Cardiac fibroblast (primary cell): ENCODE results near the gene CDYL.

Experiments used
- DNase-seq, 2 donors: peaks; one replicate each; pipeline versions ENCODE4 v3.0.0 to v3.0.0-alpha.2; 2010; ENCODE audit warnings: low read depth in 2 of 2
- H3K4me3 ChIP-seq, 2 donors: replicated peaks in 1 of 2; 1 replicate in 1 of 2; 2 replicates in 1 of 2; pipeline ENCODE4 v1.5.1; 2011; ENCODE audit warnings: low read depth in 2 of 2, low read length in 2 of 2, mild to moderate bottlenecking in 2 of 2, moderate library complexity in 1 of 2
- TF ChIP-seq, protein P1 (sequence below): IDR thresholded peaks from one replicate; pipeline ENCODE4 v1.5.1; 2011; ENCODE audit warnings: low read depth, mild to moderate bottlenecking, low read length, inconsistent platforms

Gene CDYL

DNA sequence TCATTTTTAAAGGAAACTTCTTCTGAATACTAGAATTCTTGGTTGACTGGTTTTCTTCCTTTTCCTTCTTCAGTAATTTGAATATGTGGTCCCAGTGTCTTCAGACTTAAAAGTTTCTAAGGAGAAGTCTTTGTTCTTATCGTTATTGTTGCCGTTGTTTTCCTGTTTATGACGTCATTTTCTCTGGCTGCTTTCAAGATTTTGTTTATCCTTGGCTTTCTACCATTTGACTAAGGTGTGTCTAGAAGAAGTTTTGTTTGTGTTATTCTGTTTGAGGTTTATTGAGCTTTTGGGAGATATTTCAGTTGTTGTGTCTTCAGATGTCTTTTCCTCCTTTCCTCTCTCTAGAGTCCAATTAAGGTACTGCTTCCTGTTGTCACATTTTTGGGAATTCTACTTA, 24.5 kb downstream of the CDYL start:
- TF ChIP-seq, protein P1, sequence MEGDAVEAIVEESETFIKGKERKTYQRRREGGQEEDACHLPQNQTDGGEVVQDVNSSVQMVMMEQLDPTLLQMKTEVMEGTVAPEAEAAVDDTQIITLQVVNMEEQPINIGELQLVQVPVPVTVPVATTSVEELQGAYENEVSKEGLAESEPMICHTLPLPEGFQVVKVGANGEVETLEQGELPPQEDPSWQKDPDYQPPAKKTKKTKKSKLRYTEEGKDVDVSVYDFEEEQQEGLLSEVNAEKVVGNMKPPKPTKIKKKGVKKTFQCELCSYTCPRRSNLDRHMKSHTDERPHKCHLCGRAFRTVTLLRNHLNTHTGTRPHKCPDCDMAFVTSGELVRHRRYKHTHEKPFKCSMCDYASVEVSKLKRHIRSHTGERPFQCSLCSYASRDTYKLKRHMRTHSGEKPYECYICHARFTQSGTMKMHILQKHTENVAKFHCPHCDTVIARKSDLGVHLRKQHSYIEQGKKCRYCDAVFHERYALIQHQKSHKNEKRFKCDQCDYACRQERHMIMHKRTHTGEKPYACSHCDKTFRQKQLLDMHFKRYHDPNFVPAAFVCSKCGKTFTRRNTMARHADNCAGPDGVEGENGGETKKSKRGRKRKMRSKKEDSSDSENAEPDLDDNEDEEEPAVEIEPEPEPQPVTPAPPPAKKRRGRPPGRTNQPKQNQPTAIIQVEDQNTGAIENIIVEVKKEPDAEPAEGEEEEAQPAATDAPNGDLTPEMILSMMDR: no peak
- H3K4me3 ChIP-seq: no peak overlapping the region
- DNase-seq: no peak

DNA sequence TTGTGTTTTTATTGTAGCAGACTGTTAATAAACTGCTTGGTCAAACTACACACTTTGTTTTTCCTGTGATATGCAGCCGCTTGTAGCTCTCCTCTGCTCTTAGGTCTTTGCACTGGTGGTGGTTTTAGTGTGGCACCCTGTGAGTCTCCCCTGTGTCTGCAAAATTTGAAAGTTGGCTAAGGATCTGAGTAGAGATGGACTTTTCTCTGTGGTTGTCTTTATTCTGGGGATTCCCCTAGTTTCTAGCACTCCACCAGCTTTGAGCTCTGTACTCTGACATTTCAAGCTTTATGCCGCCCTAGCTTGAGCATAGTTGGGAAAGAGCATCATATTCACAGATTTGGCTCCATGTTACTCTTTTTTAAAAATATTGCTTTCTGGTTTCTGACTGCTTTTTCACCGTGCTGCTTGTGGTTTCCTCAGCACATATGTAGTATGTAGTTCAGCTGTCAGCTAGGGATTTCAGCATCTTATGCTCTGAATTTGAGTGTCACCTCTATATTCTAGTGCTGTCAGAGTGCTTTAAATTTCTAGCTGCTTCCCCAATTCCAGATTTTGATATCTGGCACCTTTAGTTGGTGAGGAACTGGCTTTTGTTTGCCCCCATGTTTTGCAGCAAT, 25.4 kb downstream of the CDYL start:
- DNase-seq: no peak
- no peak overlapping the region for H3K4me3 ChIP-seq

DNA sequence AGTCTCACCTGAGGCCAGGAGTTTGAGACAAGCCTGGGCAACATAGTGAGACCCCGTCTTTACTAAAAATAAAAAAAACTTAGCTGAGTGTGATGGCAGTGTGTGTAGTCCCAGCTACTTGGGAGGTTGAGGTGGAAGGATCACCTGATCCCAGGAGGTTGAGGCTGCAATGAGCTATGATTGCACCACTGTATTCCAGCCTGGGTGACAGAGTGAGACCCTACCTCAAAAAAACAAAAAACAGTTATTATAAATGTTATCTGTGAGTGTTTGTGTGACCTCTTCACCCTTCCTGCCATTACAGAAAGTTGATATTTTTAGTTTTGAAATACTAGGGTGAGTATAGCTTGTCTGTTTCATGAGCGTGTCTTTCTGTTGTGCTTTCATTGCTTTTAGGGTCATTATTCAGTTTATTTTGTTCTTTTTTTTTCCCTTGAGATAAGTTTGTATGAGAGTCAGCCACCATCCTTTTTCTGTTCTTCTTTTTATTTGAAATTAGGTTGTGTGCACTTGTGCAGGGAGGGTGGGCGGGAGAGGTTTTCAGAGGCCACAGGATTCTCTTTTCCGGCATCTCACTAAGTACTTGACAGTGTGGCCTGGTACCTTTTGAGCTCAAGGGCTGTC, 26.2 kb downstream of the CDYL start:
- H3K4me3 ChIP-seq: no peak overlapping the region
- TF ChIP-seq, protein P1: no peak
- DNase-seq: no peak

More for the DNA sequence above, 25.4 kb downstream of the CDYL start:
- TF ChIP-seq, protein P1: no peak

DNA sequence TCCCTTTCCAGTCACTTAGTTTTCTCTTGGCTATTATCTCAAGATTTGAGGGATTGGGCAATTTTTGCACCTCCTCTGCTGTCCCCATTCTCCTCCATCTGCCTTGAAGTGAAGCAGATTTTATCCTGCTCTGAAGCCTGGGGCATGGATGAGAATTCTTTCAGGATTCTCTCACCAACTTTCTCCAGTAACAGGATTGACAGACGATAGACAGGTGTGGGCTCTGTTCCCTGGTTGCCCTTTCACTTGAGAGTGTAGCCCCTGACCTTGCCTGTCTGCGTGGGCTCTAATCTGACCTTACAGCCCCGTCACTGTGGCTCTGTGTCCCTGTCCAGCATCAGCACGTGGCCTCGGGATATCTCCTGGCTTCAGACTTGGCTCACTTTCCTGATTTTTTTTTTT, 27.1 kb downstream of the CDYL start:
- TF ChIP-seq, protein P1: no peak
- H3K4me3 ChIP-seq: no peak overlapping the region
- no peak for DNase-seq

DNA sequence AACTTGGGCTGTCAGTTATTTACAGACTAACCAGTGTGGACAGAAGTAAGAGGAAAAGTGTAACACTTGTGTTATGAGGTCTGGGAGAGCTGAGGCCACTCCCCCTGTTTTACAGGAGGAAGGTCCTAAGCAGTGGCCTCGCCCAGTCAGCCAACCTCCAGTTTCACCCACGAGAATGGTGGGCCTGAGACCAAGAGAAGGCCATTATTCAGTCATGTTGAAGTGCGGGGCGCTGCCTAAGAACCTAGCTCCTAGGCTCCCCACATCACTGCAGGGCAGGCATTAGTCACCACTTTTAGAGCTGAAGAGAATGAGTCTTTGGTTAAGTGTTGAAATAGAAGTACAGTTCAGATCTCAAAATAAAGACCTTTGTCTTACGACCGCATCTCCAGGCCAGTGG, 27.9 kb downstream of the CDYL start:
- TF ChIP-seq, protein P1: no peak
- DNase-seq: peak; percentile 27 to 72
- H3K4me3 ChIP-seq: no peak overlapping the region

DNA sequence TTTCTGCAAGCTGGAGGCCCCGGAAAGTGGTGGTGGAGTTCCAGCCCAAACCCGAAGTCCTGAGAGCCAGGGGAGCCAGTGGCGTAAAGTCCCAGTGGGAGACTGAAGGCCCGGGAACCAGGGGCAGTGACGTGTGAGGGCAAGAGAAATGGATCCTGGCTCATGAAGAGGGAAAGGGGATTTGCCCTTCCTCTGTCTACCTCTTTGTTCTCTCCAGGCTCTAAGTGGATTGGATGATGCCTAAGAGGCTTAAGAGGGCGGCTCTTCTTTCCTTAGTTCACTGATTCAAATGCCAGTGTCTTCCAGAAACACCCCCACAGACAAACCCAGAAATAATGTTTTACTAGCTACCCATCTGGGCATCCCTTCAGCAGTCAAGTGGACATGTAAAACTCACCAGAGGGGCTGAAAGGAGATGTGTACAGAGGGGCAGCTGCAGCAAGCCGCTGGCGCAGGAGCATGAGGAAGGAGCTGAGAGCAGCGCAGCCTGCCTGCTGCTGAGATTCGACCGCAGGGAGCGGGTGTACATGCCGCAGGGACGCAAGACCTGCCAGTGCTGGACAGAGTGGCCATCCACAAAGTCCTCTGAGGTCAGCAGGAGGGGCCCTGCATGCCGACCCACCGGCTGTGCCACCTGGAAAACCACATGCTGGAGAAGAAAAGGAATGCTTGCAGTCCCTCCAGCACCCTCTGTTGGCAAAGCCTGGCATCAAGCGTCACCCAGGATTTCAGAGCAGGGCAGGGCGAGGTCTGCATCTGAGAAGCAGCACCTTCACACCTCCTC, 29.5 kb downstream of the CDYL start:
- DNase-seq: peak; percentile 48 to 52
- TF ChIP-seq, protein P1: peak; percentile 73
- no peak overlapping the region for H3K4me3 ChIP-seq
